ENCODE data around the gene WWOX. TPM values are rescaled to one million over a fixed set of nuclear protein-coding genes. Genes with fewer than 3 reads are reported as not detected.

Gene WWOX
- total and polyA plus RNA-seq, 2 of the 4 experiments (the other 2 are of a cell fraction): 2.7 to 5.4 TPM

GRCh38 chr16:78340590-78340989 is 241.1 kb downstream of the WWOX start:
- Histone ChIP-seq H3K9me3 (ENCODE audit: control insufficient read depth, insufficient read depth, low read length) (no peaks in the 10 kb centered on the region), H2BK120ac (ENCODE audit: low read depth, low read length) (no peak overlapping the region), H3K9ac (ENCODE audit: low read depth, low read length) (no peak overlapping the region), H3K9me1 (ENCODE audit: insufficient read depth, low read length) (no peaks in the 10 kb centered on the region), H2BK5ac (ENCODE audit: low read depth, low read length, poor library complexity, severe bottlenecking) (no peak overlapping the region), H3K4ac (ENCODE audit: low read depth, low read length) (no peak overlapping the region), H4K5ac (ENCODE audit: low read depth, low read length) (no peak overlapping the region), H2AK5ac (ENCODE audit: low read depth, low read length) (no peak overlapping the region), H3K36me3 (ENCODE audit: control insufficient read depth, insufficient read depth, low read length) (no peaks in the 10 kb centered on the region), H2AK9ac (replicated peaks; ENCODE audit: low read depth, low read length, poor library complexity) (no peak overlapping the region), H3K4me3 (ENCODE audit: insufficient read depth, low read depth, low read length) (no peak overlapping the region), H4K91ac (ENCODE audit: insufficient read depth, low read depth, low read length) (no peak overlapping the region), H3K14ac (replicated peaks; ENCODE audit: low read depth, low read length) (no peak overlapping the region), H2BK15ac (ENCODE audit: low read depth, low read length) (no peak overlapping the region), H4K8ac (ENCODE audit: low read depth in 2 of 2, low read length in 2 of 2) (no peak overlapping the region), H3K27me3 (ENCODE audit: control insufficient read depth, insufficient read depth, low read length) (no peaks in the 10 kb centered on the region), H2AFZ (replicated peaks; ENCODE audit: low read length, poor library complexity) (no peak overlapping the region), H3K18ac (ENCODE audit: low read depth, low read length) (no peak overlapping the region), H3K79me1 (ENCODE audit: low read depth in 1 of 2, low read length in 2 of 2) (no peaks in the 10 kb centered on the region), H3K4me1 (ENCODE audit: control insufficient read depth, insufficient read depth, low read length) (no peaks in the 10 kb centered on the region), H4K20me1 (ENCODE audit: insufficient read depth, low read length) (no peaks in the 10 kb centered on the region), H3K23ac (ENCODE audit: low read depth, low read length) (no peak overlapping the region), H3K4me2 (ENCODE audit: low read depth, low read length) (no peak overlapping the region), H3K27ac (ENCODE audit: insufficient read depth, low read length) (no peak overlapping the region), H3K56ac (ENCODE audit: extremely low read depth, insufficient read depth, low read length) (no peak overlapping the region), H2BK20ac (ENCODE audit: low read depth, low read length) (no peak overlapping the region)
- no CpG with 5 or more reads among the region's 1 CpG for WGBS, 2 experiments (ENCODE audit: extremely low coverage in 2 of 2, insufficient read length in 1 of 2)
- DNase-seq (no peak), ATAC-seq (ENCODE audit: low read depth) (no peak)
- in situ Hi-C loops (cut with MboI; ENCODE audit: low sequenced_read_pairs): no loop called here
- ChIA-PET CTCF (no interaction called here), POLR2A (ENCODE audit: unreplicated experiment) (no interaction called here)
- dilution Hi-C loops (cut with HindIII; ENCODE audit: low sequenced_read_pairs, unreplicated experiment): no loop called here
- intact Hi-C loops (cut with micrococcal nuclease): no loop called here
- BruUV-seq (replicated peaks): no TSS peak
- TF ChIP-seq CEBPB (IDR thresholded peaks at IDR 0.05; ENCODE audit: low read depth, low read length): no peak
- TF ChIP-seq, protein P1, sequence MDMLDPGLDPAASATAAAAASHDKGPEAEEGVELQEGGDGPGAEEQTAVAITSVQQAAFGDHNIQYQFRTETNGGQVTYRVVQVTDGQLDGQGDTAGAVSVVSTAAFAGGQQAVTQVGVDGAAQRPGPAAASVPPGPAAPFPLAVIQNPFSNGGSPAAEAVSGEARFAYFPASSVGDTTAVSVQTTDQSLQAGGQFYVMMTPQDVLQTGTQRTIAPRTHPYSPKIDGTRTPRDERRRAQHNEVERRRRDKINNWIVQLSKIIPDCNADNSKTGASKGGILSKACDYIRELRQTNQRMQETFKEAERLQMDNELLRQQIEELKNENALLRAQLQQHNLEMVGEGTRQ (IDR thresholded peaks at IDR 0.05; ENCODE audit: low read depth, low read length): no peak
- no peak for TF ChIP-seq NFE2L2 (IDR thresholded peaks at IDR 0.05; ENCODE audit: low read depth, low read length)
- no peak for TF ChIP-seq ELK1 (IDR thresholded peaks at IDR 0.05; ENCODE audit: borderline replicate concordance, low read depth, low read length)
- TF ChIP-seq MXI1 (IDR thresholded peaks at IDR 0.05; ENCODE audit: borderline replicate concordance, low read depth, low read length): no peak
- no peak for TF ChIP-seq BHLHE40 (IDR thresholded peaks at IDR 0.05; ENCODE audit: low read depth, low read length)
- no peak for TF ChIP-seq FOS (IDR thresholded peaks at IDR 0.05; ENCODE audit: low read depth, low read length)
- no peak for TF ChIP-seq MAFK (IDR thresholded peaks at IDR 0.05; ENCODE audit: low read depth, low read length)
- TF ChIP-seq RFX5 (IDR thresholded peaks at IDR 0.05; ENCODE audit: low read depth, low read length): no peak
- no peak for TF ChIP-seq MAZ (IDR thresholded peaks at IDR 0.05; ENCODE audit: borderline replicate concordance, low read depth, low read length)
- no peak for TF ChIP-seq SMC3 (IDR thresholded peaks at IDR 0.05; ENCODE audit: low read depth, low read length)
- no peak for TF ChIP-seq RAD21 (IDR thresholded peaks at IDR 0.05; ENCODE audit: low read length)
- TF ChIP-seq, protein P2, sequence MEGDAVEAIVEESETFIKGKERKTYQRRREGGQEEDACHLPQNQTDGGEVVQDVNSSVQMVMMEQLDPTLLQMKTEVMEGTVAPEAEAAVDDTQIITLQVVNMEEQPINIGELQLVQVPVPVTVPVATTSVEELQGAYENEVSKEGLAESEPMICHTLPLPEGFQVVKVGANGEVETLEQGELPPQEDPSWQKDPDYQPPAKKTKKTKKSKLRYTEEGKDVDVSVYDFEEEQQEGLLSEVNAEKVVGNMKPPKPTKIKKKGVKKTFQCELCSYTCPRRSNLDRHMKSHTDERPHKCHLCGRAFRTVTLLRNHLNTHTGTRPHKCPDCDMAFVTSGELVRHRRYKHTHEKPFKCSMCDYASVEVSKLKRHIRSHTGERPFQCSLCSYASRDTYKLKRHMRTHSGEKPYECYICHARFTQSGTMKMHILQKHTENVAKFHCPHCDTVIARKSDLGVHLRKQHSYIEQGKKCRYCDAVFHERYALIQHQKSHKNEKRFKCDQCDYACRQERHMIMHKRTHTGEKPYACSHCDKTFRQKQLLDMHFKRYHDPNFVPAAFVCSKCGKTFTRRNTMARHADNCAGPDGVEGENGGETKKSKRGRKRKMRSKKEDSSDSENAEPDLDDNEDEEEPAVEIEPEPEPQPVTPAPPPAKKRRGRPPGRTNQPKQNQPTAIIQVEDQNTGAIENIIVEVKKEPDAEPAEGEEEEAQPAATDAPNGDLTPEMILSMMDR (conservative IDR thresholded peaks at IDR 0.05; ENCODE audit: low read depth, low read length): no peak
